OCI-LY7 (cell line): ENCODE data around the gene EIF3L.

Experiments used
- CTCF ChIP-seq: fragments of 200-600 bp; sonication (generic); conservative IDR thresholded peaks from 2 replicates; pipeline ENCODE4 v1.5.1; 2014; ENCODE audit warnings: mild to moderate bottlenecking, antibody characterized with exemption, low read length, moderate library complexity, mixed read lengths
- EZH2phosphoT487 ChIP-seq: fragments of 200-600 bp; sonication (generic); IDR thresholded peaks from 2 replicates; pipeline ENCODE4 v1.6.1; 2018; ENCODE audit warnings: low read depth, borderline replicate concordance, mild to moderate bottlenecking, mixed run types, antibody characterized with exemption, low read length, moderate library complexity, mixed read lengths

DNA sequence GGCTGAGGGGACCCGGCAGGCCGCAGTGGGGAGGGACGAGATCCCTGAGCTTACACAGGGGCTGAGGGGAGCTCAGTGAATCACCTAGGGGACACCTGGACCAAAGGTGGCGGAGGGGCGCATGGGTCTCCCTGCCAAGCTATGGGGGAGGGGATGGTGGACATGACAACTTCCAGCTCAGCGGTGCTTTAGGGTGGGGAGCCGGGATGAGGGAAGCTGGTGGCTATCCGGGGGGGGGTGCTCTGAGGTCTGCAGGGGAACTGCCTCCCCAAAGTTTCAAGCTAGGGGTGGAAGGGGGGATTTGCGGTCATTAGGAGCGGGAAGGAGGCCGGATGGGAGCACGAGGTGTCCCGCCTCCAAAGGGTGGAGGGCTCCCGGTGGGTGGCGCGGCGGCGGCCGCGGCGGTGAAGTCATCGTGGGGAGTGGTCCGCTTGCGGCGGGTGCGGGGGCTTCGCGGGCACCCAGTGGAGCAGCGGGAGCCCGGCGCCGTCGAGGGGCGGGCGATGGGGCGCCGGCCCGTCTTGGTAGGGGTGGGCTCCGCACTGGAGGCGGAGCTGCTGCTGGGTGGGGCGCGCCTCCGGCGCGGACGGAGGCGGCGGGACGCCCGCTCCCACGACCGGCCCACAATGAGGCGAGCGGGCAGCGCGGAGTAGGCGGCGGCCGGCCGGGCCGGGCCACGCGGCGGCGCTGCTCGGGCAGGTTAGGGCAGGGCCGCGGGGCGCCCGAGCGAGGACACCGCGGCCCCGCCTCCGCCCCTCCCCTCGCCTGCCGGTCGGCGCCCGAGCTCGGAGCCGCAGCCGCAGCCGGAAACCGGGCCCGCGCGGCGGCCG lies 56.5 kb downstream of the EIF3L start, which contains the start of gene MICALL1:
- TF ChIP-seq CTCF, result 0 out of 2 replicates have a peak, but pooled peaks have one; percentile 30
- TF ChIP-seq EZH2phosphoT487, result no peak
